Measurements from ENCODE around the gene WARS2.

WARS2 gene

DNA sequence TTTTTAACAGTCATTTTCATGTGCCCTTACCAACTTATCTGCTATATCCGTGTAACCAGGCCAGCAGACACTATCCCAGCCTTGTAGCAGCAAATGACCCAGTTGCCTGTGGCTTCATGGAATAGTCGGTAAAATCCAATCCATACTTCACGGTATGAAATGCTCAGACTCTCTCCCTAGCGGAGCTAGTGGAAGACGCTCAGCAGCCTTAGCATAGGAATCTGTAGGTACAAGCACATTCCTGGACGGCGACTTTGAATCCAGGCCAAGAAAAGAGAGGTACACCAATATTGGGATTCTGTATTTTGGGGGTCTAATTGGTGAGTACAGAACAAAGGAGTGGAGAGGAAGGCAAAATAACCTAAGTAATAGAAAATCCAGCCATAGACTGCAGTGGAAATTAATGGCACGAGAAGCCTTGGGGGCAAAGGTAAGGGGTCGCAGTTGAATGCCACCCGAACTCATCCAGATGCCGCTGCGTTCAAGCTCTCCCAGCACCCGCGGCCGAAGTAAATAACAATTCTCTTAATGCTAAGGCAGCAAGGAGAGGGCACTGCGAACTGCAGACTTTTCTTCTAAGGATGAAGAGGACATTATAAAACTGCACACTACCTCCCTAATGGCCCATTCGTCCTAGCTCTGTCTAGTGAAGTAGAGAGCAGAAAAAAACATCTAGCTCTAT lies 134.6 kb downstream of the WARS2 start:
- in situ Hi-C loops (cut with MboI; ENCODE audit: low pct_unique_long_range_greater_than_20kb, low sequenced_read_pairs) = no loop called here

DNA sequence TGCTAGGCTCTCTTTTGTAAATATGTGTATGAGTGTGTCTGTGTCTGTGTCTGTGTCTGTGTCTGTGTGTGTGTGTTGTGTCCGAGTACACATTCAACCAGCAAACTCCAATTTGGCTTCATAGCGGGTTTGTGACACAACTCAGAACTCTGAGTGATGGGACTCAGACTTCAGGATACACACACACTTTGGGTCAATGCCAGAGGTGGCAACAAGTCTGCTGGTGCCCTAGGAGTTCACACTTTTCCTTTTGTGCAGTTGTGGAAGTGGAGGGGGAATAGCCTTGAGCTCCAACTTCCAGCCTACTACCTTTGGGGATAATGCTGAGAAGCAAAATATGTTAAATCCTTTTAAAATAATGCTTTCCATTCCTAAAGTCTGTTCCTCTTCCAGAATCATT lies 135.7 kb downstream of the WARS2 start:
- in situ Hi-C loops (cut with MboI; ENCODE audit: low pct_unique_long_range_greater_than_20kb, low sequenced_read_pairs) = no loop called here

More for the DNA sequence above, 134.6 kb downstream of the WARS2 start:
- no peak for DNase-seq

DNA sequence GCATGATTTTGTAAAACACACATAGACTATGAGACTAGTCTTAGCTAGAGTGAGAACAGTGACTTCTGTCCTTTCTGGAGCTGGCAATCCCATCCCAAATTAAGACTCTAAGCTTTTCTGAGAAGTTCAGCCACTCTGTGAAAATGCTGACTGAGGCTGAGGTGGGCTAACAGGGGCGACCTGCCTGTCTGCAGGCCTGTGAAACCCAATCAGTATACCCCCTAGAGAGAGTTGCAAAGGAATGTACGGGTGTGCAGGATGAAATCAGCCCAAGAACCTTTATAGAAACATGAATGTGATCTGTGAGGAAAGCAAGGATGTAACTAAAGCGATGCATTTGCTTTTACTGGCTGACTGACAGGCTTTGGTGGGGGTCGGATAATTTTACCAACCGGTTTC lies 136.3 kb downstream of the WARS2 start:
- in situ Hi-C loops (cut with MboI; ENCODE audit: low pct_unique_long_range_greater_than_20kb, low sequenced_read_pairs) = no loop called here

More for the DNA sequence above, 135.7 kb downstream of the WARS2 start:
- no peak for DNase-seq

DNA sequence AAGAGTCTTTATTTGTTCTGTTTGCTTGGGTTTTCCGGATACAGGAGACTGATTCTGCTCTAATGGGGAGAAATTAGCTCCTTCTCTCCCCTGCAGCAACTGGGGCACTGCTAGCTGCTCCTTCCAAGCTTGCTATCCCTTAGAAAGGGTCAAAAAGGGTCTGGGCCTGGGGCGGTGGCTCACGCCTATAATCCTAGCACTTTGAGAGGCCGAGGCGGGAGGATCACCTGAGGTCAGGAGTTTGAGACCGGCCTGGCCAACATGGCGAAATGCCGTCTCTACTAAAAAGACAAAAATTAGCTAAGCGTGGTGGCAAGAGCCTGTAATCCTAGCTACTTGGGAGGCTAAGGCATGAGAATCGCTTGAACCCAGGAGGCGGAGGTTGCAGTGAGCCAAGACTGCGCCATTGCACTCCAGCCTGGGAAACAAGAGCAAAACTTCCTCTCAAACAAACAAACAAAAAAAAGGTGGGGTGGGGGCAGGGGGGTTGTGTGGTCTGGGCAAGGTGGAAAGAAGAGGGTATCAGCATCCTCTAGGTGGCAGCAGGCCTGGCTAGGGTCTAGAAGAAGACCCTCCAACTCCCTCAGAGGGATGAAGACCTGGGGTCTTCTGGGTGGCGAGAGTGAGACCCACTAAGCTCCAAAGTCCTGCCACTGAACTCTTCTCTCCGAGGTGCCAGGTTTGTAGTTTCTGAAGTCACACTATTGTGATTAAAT lies 136.9 kb downstream of the WARS2 start:
- in situ Hi-C loops (cut with MboI; ENCODE audit: low pct_unique_long_range_greater_than_20kb, low sequenced_read_pairs) = no loop called here
- no peak for DNase-seq

More for the DNA sequence above, 136.3 kb downstream of the WARS2 start:
- DNase-seq = no peak

DNA sequence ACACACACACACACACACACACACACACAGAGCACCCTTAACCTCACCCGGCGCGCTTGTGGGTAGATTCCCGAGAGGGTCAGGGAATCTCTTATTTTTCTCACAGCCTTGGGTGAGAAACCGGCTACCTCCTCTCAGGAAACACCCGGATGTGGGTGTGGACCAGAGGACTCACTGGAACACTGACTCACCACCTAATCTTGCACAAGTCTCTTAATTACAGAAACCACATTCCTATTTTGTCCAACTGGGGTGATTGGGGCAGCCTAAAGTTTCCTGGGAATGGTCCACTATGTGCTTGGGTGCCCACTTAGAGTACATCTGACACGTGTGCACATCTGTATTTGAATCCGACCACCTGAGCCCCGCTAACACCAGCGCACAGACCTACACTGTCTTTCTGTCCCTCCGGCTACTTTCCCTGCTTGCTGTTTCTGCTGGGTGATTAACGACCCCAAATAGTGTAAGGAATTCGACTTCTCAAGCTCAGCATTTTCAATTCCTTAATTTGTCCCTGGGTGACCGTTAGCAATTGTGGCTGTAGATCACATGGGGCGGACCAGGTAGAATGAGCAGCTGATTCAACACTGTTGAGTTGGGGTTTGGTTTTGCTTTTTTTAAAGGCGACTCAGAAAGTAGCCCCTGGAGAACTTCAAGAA lies 138.3 kb downstream of the WARS2 start:
- DNase-seq = peak; percentile 43
- in situ Hi-C loops (cut with MboI; ENCODE audit: low pct_unique_long_range_greater_than_20kb, low sequenced_read_pairs) = no loop called here

DNA sequence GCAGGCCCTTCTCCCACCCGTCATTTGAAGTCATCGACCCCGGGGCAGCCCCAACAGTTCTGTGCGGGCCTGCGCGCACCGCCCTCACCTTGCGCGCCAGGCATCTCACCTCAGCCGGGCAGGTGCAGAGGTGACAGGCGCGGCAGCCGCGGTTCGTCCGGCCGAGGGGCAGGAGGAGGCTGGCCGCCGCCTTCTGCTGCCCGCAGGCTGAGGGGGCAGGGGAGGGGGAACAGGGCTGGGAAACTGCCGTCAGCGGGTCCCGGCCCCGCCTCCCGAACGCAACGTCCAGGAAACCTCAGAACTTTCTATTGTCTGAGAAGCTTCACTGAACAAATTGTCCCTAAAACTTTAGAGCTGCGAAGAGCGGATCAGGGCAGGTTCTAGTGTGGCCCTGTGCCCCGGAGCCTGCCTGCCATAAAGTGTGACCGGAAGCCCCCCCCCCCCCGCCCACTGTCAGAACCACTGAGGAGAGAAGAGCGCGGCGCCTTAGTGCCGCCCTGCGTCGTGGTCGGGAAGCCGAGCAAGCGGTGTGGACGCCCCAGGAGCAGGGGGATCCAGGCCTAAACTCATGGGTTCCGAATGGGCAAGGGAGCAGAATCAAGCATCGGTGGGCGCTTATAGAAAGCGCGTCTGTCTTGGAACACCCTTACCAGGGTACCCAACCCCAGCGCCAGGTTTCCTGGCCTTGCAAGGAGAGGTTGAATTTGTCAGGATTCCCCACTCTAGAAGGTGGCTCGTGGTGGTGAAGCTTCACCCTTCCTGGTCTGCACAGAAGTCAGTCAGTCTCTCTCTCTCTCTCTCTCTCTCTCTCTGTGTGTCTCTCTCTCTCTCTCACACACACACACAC lies 139.0 kb downstream of the WARS2 start:
- in situ Hi-C loops (cut with MboI; ENCODE audit: low pct_unique_long_range_greater_than_20kb, low sequenced_read_pairs) = no loop called here
- DNase-seq = peak; percentile 4

DNA sequence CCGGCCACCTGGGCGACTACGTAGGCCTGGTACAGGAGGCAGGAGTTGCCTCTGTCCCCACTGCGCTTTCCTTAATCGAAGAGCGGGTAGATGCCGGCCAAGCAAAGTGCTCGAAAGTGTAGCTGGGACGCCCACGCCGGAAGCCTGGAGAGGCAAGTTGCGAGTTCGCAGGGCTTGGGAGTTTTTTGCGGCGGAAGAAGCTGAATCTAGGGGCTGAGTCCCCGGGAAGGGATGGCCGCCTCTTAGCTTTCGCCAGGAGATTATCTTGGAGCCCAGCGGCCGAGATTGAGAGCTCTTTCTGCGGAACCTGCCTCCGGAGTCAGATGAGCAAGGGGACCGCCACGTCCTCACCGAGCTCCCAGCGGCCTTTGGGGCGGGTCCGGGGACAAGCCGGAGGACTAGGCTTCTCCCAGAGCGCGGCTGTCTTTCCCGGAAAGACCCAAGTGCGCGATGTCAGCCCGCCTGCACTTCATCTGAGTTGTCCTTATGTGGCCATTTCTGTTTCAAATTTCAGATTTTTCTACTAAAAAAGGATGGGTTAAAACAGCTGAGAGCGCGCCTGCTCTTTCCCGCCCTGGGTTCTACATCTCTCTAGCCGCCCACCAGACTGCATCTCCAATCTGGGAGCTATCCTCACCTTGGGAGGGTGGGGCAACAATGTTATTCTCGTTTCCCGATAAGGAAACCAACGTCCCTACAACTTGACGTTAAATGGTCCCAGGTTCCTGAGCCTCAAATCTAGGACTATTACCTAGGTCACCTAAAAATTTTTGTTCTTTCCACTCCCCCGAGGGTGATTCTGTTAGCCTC lies 139.9 kb downstream of the WARS2 start:
- no peak for DNase-seq
- in situ Hi-C loops (cut with MboI; ENCODE audit: low pct_unique_long_range_greater_than_20kb, low sequenced_read_pairs) = no loop called here

DNA sequence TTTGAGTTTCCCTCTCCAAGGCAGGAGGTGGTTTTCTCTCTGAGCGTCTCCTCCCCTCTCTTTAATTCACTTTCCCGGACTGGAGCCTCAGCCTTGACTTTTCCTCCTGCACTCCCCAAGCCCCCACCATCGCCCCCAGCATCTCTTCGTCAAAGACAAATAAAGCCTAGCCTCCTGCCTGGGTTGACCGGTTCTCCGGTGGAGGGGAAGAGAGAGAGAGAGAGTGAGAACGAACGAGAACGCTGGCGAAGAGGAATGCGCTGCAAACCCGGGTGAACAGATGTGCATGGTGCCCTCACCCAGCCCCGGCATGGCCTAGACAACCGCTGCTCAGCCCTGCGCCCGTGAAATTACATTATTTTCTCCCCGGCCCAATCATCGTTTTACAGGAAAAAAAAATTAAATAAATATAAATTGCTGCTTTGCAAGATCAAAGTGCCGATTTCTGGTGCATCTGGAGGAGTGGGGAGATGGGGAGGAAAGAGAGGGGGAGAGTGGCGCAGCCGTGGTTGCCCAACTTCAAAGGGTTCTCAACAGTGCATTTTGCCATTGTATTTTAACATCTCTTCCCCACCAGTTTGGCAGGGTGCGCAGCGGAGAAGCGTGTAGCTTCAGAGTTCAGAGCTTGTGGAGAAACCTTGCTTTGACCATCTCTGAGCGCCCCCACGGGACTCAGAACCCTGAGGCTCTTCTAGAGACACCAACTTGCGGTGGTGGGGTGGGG lies 140.9 kb downstream of the WARS2 start:
- DNase-seq = no peak
- in situ Hi-C loops (cut with MboI; ENCODE audit: low pct_unique_long_range_greater_than_20kb, low sequenced_read_pairs) = no loop called here

DNA sequence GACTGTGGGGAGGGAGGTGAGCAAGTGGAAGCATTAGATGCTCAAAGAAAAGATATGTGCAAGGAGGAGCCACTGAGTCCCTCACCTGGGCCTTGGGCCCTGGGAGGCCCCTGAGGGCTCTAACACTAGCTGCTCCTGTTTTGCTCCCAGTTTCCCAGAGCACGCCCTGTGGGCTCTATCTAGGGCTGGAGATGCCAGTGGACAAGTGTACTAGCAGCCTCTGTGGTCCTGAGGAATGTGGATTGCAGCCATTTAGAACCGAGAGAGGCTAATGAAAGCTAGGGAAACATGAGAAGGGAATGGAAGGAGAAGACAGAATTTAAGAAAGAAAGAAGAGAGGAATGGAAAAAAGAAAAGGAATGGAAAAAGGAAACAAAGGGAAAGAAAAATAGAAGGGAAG lies 142.3 kb downstream of the WARS2 start:
- DNase-seq = no peak
- in situ Hi-C loops (cut with MboI; ENCODE audit: low pct_unique_long_range_greater_than_20kb, low sequenced_read_pairs) = no loop called here

DNA sequence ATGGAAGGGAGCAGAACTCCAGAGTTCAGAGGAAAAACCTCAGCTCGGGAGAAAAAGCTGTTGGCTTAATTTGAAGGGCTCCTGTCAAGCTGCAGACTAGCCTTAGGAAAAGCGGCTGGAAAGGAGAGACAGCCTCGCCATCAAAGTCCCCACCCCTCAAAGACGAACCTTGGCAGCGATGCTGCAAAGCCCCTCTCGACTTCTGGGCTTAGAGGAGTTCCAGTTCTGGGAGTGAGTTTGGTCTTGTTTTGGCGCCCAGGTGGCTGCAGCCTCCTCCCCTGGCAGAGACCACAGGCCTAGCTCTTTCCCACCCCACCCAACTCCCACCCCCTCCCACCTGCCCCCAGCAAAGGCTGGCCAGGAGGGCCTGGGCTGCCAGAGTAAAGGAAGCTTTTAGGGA lies 143.2 kb downstream of the WARS2 start:
- no peak for DNase-seq
- in situ Hi-C loops (cut with MboI; ENCODE audit: low pct_unique_long_range_greater_than_20kb, low sequenced_read_pairs) = no loop called here

DNA sequence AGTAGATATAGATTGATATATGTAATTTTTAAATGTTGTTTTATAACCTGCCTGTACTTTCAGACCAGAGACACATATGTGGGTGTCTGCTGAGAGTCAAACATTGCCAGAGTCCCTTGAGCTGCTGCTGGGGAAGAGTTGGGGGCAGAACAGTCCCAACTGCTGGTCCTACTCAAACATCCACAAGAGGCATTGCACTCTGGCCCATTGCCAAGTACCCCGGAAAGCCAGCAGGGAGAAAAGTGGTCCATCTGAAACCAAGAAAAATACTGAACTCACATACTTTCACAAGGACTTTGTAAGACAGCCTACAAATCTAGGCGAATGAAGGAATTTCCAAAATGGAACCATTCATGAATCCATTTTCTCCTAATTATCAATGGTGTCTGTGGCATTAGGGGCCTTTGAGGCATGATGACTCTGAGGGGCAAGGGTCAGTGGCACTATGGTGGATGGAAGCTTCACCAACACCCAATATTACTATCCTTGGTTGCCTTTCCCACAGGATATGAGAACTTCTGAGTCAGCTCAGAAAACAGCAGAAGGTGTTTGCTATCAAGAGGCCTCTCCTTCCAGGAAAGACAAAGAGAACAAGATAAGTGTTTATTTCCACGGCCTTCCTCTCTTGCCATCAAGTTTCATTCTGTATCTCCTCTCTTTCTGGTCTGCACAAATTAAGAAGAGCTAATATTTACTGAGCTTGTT lies 145.0 kb downstream of the WARS2 start:
- in situ Hi-C loops (cut with MboI; ENCODE audit: low pct_unique_long_range_greater_than_20kb, low sequenced_read_pairs) = no loop called here
- no peak for DNase-seq

DNA sequence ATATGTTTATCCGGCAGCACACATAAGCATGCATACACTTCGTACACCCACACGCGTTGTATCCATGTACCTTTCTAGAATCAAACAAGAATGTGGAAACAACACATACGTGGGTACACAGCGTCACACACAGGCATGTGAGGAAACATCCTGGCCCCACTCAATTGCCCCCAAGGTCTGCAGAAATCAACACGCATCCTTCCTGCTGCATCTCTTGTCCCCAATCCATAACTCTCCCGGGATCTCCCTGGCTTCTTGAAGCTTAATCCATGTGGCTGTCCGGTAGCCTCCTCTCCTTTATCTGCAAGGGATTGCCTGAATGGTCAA lies 146.8 kb downstream of the WARS2 start:
- in situ Hi-C loops (cut with MboI; ENCODE audit: low pct_unique_long_range_greater_than_20kb, low sequenced_read_pairs) = no loop called here
- DNase-seq = no peak

DNA sequence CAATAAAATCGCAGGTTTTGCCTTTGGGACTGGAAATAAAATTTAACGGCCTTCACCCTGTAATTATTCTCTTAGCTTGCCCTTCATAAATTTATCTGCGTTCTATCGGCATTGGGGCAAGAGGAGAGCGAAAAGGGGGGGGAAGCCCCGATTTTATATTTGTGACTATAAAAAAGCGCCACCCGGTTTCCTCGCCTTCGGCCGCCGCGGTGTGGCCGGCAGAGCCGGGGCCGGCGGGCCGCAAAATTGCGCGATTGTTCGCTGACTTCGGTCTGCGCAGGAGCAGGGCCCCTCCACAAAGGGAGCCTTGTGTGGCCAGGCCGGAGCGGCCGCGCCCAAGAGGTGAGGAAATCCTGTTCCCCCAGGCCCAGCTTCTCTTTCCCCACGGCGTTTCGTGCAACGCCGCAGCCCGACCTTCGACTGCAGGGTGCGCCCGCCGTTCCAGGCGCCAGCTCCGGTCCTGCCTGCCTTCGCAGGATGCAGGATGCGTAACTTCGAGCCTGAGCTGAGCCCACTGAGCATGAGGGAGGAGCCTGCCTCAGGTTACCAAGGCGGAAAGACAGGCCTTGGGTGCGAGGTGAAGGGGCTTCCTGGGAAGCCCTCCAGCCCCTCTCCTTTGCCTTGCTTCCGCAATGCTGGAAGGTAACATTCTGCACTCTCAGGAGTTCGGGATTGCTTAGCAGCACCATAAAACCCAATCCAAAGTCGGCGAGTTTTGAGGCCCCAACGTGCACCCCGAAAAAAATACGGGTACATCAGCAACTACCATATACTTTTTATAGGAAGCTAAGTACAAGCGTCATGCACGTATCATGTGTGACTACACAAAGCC lies 147.4 kb downstream of the WARS2 start:
- in situ Hi-C loops (cut with MboI; ENCODE audit: low pct_unique_long_range_greater_than_20kb, low sequenced_read_pairs) = no loop called here
- DNase-seq = no peak

DNA sequence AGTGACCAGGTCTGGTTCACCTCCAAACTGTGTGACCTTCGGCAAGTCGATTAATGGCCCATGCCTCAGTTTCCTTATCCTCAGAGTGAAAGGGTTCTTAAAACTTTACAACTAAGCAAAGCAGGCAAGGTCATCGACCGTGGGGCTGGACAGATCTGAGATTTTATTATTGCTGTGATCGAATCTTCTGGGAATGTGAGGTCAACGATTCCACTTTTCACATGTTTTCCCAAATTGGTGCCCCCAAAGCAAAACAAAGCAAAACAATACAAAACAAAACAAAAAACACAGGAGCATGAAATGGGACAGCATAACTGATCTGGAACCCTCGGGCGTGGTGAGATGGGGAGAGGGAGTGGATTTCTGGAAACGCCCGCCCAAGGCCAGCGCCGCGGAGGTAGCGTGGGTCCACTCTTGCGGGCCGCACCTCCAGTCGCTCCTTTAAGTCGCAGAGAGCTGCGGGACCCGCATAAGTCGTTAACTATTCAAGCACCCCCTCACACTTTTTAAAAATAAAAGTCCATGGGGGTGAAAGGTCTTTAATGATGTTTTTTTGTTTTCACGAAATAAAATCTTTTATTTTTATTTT lies 148.1 kb downstream of the WARS2 start:
- in situ Hi-C loops (cut with MboI; ENCODE audit: low pct_unique_long_range_greater_than_20kb, low sequenced_read_pairs) = no loop called here
- no peak for DNase-seq

DNA sequence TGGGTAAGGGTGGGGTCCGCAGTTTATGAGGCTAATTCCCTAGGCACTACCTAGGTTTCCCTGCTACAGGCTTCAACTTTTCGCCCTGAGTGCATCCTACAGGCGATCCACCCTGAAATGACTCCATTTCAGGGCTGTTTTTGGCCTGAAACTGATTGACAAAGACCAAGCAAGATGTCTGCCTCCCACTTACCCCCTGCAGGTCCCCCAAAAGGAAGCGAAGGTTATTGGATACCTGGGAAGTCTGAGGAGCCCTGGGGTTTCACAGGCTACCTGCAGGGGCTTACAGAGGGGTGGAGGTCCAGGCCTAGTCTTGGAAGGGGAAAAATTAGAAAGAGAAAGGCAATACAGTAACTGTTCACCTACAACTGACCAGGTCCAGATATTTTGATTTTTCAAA lies 149.0 kb downstream of the WARS2 start:
- no peak for DNase-seq
- in situ Hi-C loops (cut with MboI; ENCODE audit: low pct_unique_long_range_greater_than_20kb, low sequenced_read_pairs) = no loop called here

DNA sequence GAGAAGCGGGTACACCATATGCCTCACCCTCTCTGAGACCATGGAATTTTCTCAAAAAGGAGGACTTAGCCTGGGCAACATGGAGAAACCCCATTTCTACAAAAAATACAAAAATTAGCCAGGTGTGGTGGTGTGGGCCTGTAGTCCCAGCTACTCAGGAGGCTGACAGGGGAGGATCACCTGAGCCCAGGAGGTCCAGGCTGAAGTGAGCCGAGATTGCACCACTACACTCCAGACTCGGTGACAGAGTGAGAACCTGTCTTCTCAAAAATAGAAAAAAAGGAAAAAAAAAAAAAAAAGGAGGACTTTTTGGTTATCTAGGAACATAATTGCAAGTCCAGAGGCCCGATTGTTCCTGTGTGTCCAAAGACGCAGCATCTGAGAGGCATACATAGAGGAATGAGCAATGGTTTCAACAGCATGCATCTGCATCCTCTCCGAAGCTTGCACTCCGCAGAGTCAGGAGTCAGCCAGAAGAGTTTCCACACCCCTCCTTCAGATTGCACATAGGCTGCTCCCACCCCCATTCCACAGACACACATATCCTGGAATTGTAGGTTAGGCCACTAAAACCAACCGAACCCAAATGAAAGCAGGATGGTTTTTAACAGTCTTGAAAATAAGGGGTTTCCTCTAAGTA lies 149.8 kb downstream of the WARS2 start:
- in situ Hi-C loops (cut with MboI; ENCODE audit: low pct_unique_long_range_greater_than_20kb, low sequenced_read_pairs) = no loop called here
- no peak for DNase-seq
